Left hindlimb (tissue), 1 donor: ENCODE measurements around the gene MPL.

Source experiments
- DNase-seq: peaks from one replicate; pipeline ENCODE4 v3.0.0-alpha.2; 2018

Gene MPL

DNA sequence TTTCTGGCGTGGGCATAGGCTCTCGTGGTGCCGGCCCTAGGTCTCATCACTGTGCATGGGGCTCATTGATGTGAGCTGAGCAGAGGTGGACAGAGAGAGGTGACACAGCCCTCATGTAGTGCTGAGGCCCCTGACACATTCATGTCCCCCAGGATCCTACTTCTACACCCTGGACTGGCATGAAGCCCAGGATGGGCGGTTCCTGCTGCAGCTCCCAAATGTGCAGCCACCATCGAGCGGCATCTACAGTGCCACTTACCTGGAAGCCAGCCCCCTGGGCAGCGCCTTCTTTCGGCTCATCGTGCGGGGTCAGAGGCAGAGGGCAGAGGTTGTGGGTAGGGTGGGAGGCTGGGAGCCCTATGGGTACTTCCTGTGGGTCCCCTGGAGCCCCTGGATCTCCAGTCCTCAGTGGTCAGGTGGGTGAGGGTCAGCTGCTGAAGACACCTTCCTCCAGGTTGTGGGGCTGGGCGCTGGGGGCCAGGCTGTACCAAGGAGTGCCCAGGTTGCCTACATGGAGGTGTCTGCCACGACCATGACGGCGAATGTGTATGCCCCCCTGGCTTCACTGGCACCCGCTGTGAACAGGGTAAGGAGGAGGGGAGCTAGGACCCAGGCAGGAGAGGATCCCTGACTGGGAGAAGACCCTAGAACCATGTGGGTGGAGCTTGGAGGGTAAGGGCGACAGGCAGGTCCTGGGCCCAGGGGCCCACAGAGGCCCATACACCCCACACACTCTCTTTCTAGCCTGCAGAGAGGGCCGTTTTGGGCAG, 30.7 kb upstream of the MPL start:
- DNase-seq, result no peak

- DNase-seq, result no peak
These were observed 30.0 kb upstream of the MPL start for GRCh38 chr1:43307458-43308158.

DNA sequence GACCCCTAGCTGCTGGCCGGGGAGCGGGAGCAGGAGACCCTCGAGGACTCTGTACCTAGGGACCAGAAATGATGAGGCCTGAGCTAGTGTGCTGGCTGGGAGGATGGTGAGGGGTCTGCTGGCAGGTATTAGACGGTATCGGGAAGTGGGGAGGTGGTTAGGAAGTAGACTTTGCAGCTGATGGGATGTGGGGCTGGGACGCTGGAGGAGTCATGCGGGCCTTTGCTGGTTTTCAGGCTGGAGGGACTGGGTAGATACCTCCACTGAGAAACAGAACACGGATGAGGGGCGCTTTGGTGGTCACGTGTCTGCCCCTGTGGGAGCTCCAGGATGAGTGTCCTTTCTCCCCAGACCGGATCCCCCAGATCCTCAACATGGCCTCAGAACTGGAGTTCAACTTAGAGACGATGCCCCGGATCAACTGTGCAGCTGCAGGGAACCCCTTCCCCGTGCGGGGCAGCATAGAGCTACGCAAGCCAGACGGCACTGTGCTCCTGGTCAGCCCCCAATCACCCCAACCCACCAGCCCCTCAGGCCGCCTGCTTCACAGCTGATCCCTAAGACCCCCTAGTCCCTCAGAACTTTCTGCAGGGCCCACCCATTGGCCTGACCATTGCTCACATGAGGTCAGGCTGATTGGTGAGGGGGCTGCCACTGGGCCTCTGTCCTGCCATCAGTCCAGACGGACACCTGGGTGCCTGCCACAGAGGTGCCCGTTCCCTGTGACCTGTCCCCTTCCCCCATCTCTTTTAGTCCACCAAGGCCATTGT, 28.8 kb upstream of the MPL start:
- no peak for DNase-seq

DNA sequence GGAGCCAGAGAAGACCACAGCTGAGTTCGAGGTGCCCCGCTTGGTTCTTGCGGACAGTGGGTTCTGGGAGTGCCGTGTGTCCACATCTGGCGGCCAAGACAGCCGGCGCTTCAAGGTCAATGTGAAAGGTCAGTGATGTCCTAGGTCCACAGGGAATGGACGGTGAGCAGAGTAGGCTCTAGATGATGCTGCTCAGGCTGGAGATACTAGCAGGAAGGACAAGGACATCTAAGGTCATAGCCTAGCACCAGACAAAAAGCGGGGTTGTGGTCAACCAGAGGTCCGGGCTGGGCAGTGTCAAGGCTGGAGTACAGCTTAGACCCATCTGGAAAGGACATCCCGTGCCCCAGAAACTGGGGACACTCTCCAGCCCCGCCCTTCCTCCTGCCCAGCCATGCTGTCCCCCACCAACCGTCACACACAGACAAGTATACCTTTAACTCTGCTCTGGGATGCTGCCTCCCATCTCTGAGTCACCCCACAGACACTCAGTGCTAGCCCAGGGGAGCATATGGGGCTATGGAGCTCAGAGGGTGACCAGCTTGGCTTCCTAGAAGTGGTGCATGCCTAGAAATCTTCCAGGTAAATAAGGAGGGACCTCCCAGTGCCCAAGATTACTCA, 28.1 kb upstream of the MPL start:
- no peak for DNase-seq

DNA sequence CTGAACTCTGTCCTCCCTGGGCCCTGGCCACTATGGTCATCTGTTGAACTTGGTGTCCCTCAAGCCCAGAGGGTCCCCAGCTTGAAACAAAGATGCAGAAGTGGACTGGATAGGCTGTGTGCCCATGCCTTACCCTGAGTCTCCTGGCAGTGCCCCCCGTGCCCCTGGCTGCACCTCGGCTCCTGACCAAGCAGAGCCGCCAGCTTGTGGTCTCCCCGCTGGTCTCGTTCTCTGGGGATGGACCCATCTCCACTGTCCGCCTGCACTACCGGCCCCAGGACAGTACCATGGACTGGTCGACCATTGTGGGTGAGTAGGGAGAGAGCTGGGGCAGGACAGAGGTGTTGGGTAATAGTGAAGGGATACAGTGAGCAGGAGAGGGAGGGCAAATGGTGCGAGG, 26.1 kb upstream of the MPL start:
- DNase-seq, result no peak

DNA sequence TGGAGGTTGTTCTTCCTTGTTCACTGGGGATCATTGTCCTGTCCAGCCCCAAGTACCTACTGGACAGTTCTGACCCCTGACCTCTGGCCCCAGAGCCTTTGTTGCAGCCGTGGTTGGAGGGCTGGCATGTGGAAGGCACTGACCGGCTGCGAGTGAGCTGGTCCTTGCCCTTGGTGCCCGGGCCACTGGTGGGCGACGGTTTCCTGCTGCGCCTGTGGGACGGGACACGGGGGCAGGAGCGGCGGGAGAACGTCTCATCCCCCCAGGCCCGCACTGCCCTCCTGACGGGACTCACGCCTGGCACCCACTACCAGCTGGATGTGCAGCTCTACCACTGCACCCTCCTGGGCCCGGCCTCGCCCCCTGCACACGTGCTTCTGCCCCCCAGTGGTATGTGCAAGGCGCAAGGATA, 25.4 kb upstream of the MPL start:
- no peak for DNase-seq

GRCh38 chr1:43312663-43313515, 24.7 kb upstream of the MPL start:
- no peak for DNase-seq

GRCh38 chr1:43313771-43314170, 23.8 kb upstream of the MPL start:
- DNase-seq, result no peak

DNA sequence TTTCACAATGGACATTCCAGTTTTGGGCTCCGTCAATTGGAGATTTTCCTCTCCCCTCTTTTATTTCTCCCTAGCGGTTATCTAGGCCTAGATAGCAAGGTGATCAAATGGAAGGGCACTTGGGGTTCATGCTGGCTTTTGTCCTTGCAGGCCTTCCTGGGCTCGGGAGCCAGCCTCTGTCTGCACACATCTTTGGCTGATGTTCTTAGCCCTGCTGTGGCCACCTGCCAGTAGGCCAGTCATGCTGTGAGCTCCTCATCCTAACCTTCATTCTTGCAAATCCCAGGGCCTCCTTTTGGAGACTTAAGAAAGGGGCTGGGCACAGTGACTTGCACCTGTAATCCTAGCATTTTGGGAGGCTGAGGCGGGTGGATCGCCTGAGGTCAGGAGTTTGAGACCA, 23.4 kb upstream of the MPL start:
- no peak for DNase-seq

DNA sequence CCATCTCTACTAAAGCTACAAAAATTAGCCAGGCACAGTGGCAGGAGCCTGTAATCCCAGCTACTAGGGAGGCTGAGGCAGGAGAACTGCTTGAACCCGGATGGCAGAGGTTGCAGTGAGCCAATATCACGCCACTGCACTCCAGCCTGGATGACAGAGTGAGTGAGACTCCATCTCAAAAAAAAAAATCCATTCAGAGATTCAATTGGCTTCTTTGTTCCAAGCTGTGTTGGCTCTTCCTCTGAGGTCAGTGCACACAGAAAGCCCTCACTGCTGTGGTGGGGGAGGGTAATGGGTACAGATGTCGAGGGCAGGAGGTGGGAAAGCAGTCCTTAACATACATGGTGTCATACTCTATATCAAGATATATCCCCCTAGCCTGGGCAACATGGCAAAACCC, 22.1 kb upstream of the MPL start:
- no peak for DNase-seq

- no peak for DNase-seq
These were observed 21.5 kb upstream of the MPL start for GRCh38 chr1:43315963-43316737.

- no peak for DNase-seq
These were observed 20.7 kb upstream of the MPL start for GRCh38 chr1:43316738-43317520.

- no peak for DNase-seq
These were observed 19.7 kb upstream of the MPL start for GRCh38 chr1:43317817-43318471.

DNA sequence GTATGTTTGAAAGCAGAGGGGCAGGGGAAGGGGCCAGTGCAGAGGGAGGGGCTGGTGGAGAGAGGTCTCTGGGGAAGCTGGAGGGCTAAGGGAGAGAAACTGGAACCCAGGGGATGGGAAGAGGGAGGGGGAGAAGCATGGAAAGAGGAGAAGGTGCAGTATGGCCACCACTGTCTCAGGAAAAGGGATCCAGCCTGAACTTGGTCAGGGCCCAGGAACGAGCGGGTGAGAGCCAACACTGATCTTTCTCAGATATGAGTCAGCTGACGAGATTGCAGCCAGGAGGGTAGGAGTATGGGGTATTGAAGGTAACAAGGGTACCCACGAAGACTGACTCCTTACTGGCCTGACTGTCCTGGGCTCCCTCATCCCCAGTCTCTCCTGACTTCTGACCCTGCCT, 18.8 kb upstream of the MPL start:
- no peak for DNase-seq

GRCh38 chr1:43319288-43319687, 18.3 kb upstream of the MPL start:
- no peak for DNase-seq

- DNase-seq, result no peak
These were observed 17.9 kb upstream of the MPL start for GRCh38 chr1:43319766-43320165.

GRCh38 chr1:43321331-43321891, 16.2 kb upstream of the MPL start:
- DNase-seq, result no peak

DNA sequence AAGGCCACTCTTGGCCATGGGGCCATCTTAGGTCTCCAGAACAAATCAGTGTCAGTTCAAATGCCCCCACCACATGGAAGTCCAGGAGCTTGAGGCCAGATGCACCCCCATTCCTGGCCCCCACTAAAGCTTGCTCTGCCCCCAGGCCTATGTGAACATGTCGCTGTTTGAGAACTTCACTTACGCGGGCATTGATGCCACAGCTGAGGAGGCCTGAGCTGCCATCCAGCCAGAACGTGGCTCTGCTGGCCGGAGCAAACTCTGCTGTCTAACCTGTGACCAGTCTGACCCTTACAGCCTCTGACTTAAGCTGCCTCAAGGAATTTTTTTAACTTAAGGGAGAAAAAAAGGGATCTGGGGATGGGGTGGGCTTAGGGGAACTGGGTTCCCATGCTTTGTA, 15.1 kb upstream of the MPL start:
- no peak for DNase-seq

- no peak for DNase-seq
These were observed 12.8 kb upstream of the MPL start for GRCh38 chr1:43324810-43325209.

GRCh38 chr1:43325381-43325780, 12.2 kb upstream of the MPL start:
- DNase-seq, result no peak
